Right lobe of liver (tissue), 6 donors: ENCODE data around the gene EIF6. TPM values are rescaled to one million over a fixed set of nuclear protein-coding genes. Genes with fewer than 3 reads are reported as not detected.

Source experiments
- ATAC-seq, 4 donors: fragments of 200-7000 bp; cut with Tn5 transposase; one replicate each; pipeline ENCODE4 v1.9.1; 2020; ENCODE audit warnings: mild to moderate bottlenecking in 4 of 4, moderate library complexity in 4 of 4
- DNase-seq, 3 donors: peaks; one replicate each; pipeline ENCODE4 v3.0.0-alpha.2; 2020
- H3K27ac ChIP-seq, 3 donors: fragments of 200-600 bp; one replicate each; pipeline ENCODE4 v1.8.0; 2022
- H3K27me3 ChIP-seq, 2 donors: fragments of 200-600 bp; one replicate each; pipeline ENCODE4 v1.8.0; 2022
- H3K36me3 ChIP-seq, 4 donors: fragments of 200-600 bp; sonication (generic) in 1 of 4; one replicate each; pipeline versions ENCODE4 v1.5.1 to v1.8.0; 2017 to 2022; ENCODE audit warnings: control low read depth in 1 of 4
- H3K4me1 ChIP-seq, 4 donors: fragments of 200-600 bp; sonication (generic) in 1 of 4; one replicate each; pipeline versions ENCODE4 v1.5.1 to v1.8.0; 2017 to 2022; ENCODE audit warnings: control low read depth in 1 of 4
- H3K4me3 ChIP-seq, 3 donors: fragments of 200-600 bp; one replicate each; pipeline ENCODE4 v1.8.0; 2022
- H3K9me3 ChIP-seq, 4 donors: fragments of 200-600 bp; sonication (generic) in 1 of 4; one replicate each; pipeline versions ENCODE4 v1.5.1 to v1.8.0; 2017 to 2022; ENCODE audit warnings: control low read depth in 1 of 4
- POLR2A ChIP-seq: fragments of 450-650 bp; IDR thresholded peaks from one replicate; pipeline ENCODE4 v1.6.1; 2017; ENCODE audit warnings: antibody characterized with exemption, mild to moderate bottlenecking
- WGBS: methylation state at CpG from one replicate; pipeline ENCODE4 v1.1.6; 2018; ENCODE audit warnings: low coverage, low lambda C conversion rate; ENCODE audit not compliant: insufficient coverage; ENCODE audit errors: missing lambda C conversion rate; 5-methylcytosine and 5-hydroxymethylcytosine counted together
- intact Hi-C, 2 donors: fragments of 100-400 bp; cut with DNase I; formaldehyde crosslinking; loops; one replicate each; pipeline versions ENCODE4 v1.11.2 to v1.14.1; 2022
- total RNA-seq, 6 experiments: library from RNA; depleted of rRNA in 2 of 6; stranded (reverse); fragments of >200 nt in 2 of 6; fragmentation: NEBNext Ultra II Directional in 3 of 6; extraction: Animal tissue kit (Norgen Biotek cat#: 25700) in 3 of 6; gene quantifications; one replicate each; pipeline versions ENCODE4 v1.1.0 to v1.2.4, GENCODE V29; 2016 to 2023
- TF ChIP-seq, protein P1 (sequence below), 4 donors: fragments of 200-600 bp in 3 of 4; fragments of 450-650 bp in 1 of 4; IDR thresholded peaks; one replicate each; pipeline versions ENCODE4 v1.5.1 to v1.8.0; 2016 to 2022; ENCODE audit warnings: antibody characterized with exemption in 4 of 4, mild to moderate bottlenecking in 2 of 4
- donor health status: DM: no; HTN: yes; CAD: no.
- donor health status: DM: no; HTN: no; CAD: no.
- donor health status: DM: no; HTN: no; CAD: no.
- donor health status: DM: no; HTN: yes; CAD: no.
- donor health status: DM: no; HTN: yes; CAD: no.

The EIF6 gene
- total RNA-seq, 6 experiments from 2014 or later, result 73.6 to 131 (median 83.3) TPM

DNA sequence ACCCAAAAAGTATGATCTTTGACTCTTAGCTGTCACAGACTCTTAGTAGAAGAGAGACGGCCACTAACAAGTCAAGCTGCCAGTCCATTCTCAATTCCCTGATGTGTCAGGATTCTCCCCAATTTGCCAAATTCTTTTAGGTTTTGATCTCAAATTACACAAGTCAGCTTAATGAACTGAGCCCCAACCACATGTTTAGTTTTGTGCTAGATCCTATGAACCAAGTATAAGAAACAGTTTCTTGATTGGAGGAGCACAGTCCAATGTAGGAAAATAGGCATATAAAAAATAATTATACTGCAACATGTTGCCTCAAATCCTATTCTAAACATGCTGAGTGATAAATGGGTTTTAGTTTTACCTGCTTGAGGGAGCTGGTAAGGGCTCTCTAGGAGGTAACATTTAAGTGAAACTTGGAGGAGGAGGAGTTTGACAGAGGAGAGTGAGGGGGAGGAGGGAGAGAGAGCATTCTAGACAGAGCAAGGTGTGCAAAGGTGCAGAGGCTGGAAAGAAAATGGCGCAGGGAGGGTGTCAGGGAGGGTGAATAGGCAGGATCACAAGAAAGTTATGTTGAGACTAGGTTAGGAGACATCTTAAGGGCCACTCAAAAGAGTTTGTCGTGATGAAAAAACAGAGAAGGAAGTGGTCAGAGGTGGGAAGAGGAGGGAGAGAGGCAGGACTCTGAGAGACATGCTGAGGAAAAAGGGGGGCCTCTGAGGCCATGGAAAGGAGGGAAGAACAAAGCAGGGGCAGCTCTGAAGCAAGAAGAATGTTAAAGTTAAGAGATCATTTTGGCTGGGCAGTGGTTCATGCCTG is 30.5 kb upstream of the EIF6 start:
- no peak overlapping the region for H3K27ac ChIP-seq
- DNase-seq (no peak), ATAC-seq (no peak)
- no peaks in the 10 kb centered on the region for H3K36me3 ChIP-seq
- H3K4me1 ChIP-seq, result peaks cover 0 to 18% (median 0%) of the 10 kb centered on the region in 4 donors
- no peak overlapping the region for H3K4me3 ChIP-seq
- intact Hi-C loops, result no loop called here
- TF ChIP-seq, protein P1, sequence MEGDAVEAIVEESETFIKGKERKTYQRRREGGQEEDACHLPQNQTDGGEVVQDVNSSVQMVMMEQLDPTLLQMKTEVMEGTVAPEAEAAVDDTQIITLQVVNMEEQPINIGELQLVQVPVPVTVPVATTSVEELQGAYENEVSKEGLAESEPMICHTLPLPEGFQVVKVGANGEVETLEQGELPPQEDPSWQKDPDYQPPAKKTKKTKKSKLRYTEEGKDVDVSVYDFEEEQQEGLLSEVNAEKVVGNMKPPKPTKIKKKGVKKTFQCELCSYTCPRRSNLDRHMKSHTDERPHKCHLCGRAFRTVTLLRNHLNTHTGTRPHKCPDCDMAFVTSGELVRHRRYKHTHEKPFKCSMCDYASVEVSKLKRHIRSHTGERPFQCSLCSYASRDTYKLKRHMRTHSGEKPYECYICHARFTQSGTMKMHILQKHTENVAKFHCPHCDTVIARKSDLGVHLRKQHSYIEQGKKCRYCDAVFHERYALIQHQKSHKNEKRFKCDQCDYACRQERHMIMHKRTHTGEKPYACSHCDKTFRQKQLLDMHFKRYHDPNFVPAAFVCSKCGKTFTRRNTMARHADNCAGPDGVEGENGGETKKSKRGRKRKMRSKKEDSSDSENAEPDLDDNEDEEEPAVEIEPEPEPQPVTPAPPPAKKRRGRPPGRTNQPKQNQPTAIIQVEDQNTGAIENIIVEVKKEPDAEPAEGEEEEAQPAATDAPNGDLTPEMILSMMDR (IDR thresholded peaks at IDR 0.05), result no peak
- no peak for TF ChIP-seq POLR2A
- no peaks in the 10 kb centered on the region for H3K9me3 ChIP-seq
- 86% methylated on average over 3 of the region's 3 CpGs for WGBS
- H3K27me3 ChIP-seq, result no peaks in the 10 kb centered on the region

DNA sequence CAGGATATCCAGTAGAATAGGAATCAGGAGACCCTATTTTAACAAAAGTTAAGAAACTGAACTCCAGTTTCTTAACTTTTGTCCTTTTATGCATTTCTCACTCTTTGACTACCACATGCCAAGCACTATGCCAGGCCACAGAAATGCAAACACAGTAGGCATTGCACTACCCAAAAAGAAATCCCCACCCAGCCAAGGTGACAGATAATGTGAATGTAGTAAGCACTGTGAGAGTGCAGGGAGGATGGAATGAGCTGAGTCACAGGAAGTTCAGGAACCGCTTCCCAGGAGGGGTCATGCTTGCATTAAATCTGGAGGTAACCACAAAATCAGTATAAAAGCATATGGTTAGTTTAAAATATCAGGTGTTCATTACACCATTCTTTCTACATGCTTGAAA is 27.7 kb upstream of the EIF6 start:
- Histone ChIP-seq H3K4me3 (no peak overlapping the region), H3K36me3 (no peaks in the 10 kb centered on the region), H3K4me1 (peaks cover 0 to 19% (median 6%) of the 10 kb centered on the region in 4 donors), H3K27me3 (no peaks in the 10 kb centered on the region), H3K27ac (no peak overlapping the region), H3K9me3 (no peaks in the 10 kb centered on the region)
- ATAC-seq (peak in 2 of 4 donors; percentile 19 to 68), DNase-seq (no peak)
- TF ChIP-seq, protein P1 (IDR thresholded peaks at IDR 0.05), result no peak
- peak; percentile 29 for TF ChIP-seq POLR2A
- 63% methylated on average over 1 of the region's 1 CpG for WGBS
- intact Hi-C loops, result no loop called here

DNA sequence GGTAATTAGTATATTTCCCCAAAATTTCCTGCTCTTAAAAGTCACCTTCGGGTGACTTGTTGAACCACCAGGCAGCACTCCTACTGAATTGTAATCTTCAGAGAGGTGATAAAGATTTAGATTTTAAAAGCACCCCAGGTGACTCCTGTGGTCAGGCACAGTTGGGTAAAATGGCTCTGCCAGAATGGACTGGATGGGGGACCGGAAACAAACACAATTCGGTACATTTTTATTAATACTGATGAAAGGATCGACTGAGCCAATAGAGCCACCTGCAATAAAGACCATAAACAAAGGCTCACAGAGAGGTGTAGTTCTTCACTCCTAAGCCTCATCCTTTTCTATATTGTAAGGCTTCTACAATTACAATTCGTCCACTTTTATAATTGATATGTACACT is 27.2 kb upstream of the EIF6 start:
- TF ChIP-seq POLR2A, result no peak
- TF ChIP-seq, protein P1 (IDR thresholded peaks at IDR 0.05), result no peak
- Histone ChIP-seq H3K4me3 (no peak overlapping the region), H3K4me1 (peaks cover 0 to 24% (median 8%) of the 10 kb centered on the region in 4 donors), H3K36me3 (no peaks in the 10 kb centered on the region), H3K27me3 (no peaks in the 10 kb centered on the region), H3K27ac (no peak overlapping the region), H3K9me3 (no peaks in the 10 kb centered on the region)
- WGBS, result 86% methylated on average over 4 of the region's 5 CpGs
- ATAC-seq (no peak), DNase-seq (no peak)
- intact Hi-C loops, result no loop called here

DNA sequence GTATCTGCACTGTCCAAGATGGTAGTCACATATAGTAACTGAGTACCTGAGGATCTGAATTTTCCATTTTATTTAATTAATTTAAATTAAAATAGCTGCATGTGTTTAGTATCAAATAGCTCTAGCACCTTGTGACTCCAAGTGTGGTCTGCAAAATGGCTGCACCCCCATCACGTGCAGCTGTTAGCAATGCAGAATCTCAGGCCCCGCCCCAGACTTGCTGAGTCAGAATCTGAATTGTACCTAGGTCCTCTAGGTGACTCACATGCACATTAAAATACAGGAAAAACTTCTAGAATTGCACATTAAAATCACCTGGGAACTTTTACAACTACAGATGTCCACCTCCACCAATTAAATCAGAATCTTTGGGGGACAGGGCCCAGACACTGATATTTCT is 26.8 kb upstream of the EIF6 start:
- no peak for DNase-seq
- 94% methylated on average over 2 of the region's 2 CpGs for WGBS
- Histone ChIP-seq H3K9me3 (no peaks in the 10 kb centered on the region), H3K36me3 (no peaks in the 10 kb centered on the region), H3K27me3 (no peaks in the 10 kb centered on the region), H3K4me1 (peaks cover 0 to 26% (median 8%) of the 10 kb centered on the region in 4 donors), H3K27ac (no peak overlapping the region), H3K4me3 (no peak overlapping the region)
- intact Hi-C loops, result no loop called here
- ATAC-seq, result no peak
- no peak for TF ChIP-seq POLR2A
- TF ChIP-seq, protein P1 (IDR thresholded peaks at IDR 0.05), result no peak
